RKO (cell line): ENCODE results near the gene MMS19.
"Not testable (repeated sequence)": the region's sequence is repeated elsewhere in the genome, so short reads cannot be mapped to it uniquely, and the experiment has no call there.

Source experiments
- DNase-seq: peaks from one replicate; pipeline ENCODE4 v3.0.0-alpha.2; 2016; ENCODE audit warnings: low spot score

The MMS19 gene

GRCh38 chr10:97529685-97530465 is 31.7 kb upstream of the MMS19 start:
- DNase-seq = no peak

- DNase-seq = not testable (repeated sequence)
These were observed 30.7 kb upstream of the MMS19 start for GRCh38 chr10:97528876-97529275.

DNA sequence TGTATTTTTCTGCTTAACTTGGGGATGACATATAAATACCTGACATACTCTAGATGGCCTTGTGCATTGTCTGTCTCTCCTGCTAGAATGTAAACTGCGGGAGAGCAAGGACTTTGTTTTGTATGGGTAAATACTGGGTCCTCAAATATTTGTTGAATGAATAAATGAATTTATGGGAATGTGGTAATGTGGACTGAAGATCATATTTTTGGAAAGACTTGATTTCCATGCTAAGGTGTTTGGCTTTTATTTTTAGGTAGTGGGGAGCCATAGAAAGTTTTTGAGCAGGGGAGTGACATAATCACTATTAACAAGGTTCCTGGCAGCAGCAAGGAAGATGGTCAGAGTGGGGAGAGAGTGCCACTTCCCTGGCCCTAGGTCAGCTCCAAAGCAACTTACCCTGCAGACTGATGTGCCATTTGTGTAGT is 27.5 kb upstream of the MMS19 start:
- no peak for DNase-seq

DNA sequence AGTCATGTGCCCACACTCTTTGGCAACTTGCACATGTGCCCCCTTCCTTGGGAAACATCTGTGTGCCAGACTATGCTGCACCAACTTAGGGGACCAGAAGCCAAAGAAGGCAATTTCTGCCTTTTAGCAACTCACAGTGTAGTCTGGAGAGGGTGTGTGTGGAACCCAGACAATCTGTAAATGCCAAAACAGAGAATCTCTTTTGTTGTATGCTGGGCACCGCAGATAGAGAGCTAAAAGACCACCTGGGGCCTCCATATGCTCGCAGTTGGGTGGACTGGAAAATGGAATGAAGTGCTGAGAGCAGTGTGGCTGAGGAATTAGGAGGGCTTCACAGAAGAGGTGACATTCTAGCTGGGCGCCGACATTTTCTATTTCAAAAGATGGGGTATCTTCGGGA is 26.9 kb upstream of the MMS19 start:
- DNase-seq = no peak

GRCh38 chr10:97522937-97523336 is 24.7 kb upstream of the MMS19 start:
- no peak for DNase-seq

DNA sequence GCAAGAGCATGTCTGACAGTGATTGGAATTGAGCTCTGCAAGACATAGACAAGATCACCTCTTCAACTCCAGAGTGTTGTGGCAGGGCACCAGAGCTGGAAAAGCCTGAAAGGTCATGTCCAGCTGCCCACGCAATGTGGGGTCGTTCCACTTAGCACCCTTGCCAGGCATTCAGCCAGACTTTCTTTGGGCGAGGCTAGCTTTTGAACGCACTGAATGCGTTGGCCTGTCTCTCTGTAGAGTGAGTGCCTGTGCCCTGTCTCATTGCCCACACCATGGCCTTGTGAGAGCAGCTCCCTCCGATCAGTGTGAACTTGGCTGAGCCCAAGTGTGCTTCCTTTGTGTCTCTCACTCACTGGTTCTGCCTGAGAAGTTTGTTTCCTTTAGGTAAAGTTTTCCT is 23.8 kb upstream of the MMS19 start:
- no peak for DNase-seq

DNA sequence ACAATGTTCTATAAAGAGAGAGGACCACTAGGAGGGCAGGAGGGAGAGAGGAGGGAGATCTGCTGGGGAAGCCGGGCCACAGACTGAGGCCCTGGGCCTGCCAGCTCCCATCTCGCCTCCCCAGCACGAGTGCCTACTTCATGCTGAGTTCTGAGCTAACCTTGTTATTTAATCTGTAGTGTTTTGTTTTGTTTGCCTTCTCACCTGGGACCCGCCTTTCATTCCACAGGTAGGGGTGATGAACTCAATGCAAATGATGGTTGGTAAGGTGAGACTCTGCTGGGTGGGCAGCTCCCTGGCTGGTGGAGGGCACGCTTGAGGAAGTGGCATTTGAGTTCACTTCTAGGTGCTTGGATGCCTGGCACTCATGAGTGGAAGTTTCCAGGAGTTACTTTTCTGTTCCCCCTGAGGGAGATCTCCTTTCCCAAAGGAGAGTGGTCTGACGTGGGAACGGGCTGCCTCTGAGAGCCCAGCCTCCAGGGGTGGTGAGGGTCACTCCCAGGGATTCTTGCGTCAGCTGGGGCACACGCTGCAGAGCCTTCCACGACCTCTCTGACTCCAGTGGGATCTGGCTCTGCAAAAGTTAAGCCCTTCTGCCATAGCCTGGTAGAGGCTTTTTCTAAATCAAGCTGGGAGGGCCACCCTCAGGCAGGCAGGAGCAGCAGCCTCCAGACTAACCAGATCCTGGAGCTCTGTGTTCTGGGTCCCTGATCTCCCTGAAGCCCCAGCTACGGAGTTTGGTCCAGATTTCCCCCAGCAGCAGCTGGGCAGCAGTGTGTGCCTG is 22.9 kb upstream of the MMS19 start:
- DNase-seq = no peak

GRCh38 chr10:97520520-97520919 is 22.3 kb upstream of the MMS19 start:
- no peak for DNase-seq

DNA sequence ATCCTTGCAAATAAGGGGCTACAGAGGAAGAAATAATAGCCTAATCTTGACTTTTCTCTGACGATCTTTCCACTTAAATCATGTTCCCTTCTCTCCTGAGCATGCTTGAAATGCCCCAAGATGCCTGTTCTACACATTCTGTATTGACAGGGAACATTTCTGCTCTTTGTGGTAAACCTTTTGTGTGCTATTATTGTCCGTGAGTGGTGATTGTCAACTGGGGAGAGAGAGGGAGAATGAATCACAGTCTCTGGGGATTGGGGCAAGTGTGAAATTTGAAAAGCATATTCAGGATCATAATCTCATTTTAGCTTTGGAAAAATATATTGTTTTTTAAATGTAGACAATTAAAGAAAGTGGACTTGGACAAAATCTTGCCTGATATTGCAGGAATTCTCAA is 21.1 kb upstream of the MMS19 start:
- DNase-seq = no peak

GRCh38 chr10:97518301-97519043 is 20.2 kb upstream of the MMS19 start:
- no peak for DNase-seq

DNA sequence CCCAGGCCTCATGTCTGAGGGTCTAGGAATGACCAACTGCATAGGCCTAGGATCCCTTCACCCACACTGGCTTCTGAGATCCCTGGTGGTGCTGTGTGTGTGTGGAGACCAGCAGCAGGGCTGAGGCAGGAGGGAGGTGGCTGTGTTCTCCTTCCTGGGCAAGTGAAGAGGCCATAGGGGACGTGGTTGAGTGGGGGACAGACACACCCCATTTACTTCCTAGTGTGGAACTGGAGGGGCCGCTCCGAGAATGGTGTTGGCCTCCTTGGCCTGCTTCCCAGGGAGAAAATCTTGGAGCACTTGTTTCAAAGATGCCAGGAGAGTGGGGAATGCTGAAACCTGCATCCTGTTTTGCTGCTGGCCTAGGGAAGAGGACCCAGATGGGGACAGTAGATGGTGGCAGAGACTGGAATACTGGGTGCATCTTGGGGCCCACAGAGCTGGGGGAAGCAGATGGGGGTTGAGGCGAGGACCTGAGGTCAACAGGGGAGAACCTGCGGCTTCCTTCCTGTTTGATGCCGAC is 19.6 kb upstream of the MMS19 start:
- DNase-seq = no peak

- no peak for DNase-seq
These were observed 19.0 kb upstream of the MMS19 start for GRCh38 chr10:97517096-97517750.

DNA sequence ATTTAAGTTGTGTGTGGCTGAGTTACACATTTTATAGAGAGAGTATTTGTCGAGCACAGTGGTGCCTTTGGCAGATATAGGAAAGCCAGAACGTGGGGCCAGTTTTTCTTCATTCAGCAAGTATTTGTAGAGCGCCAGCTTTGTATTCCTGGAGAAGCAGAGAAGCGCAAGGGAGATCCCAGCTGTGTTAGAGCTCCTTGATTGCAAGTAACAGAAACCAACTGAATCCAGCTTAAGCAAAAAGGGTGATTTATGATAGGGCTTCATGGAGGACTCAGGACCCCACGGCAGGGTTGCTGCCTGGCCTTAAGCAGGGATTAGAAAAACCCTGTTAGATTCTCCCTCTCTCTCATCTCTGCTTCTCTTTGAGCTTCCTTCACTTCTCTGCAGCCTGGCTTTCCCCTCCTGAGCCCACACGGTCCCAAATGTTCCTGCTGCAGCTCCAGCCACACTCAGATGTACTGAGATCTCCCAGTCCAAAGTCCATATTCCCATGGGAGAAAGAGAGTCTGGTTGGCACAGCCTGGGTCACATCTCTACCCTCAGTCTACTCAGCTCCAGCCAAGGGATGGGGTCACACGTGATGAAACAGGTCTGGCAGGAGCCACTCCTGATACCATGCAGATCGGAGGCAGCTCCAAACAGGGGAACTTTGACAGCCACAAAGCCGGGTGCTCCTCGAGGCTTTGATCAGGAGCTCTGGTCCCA is 17.2 kb upstream of the MMS19 start:
- DNase-seq = no peak

GRCh38 chr10:97514344-97514743 is 16.1 kb upstream of the MMS19 start:
- DNase-seq = no peak

- DNase-seq = no peak
These were observed 14.8 kb upstream of the MMS19 start for GRCh38 chr10:97512993-97513392.

GRCh38 chr10:97511711-97512440 is 13.7 kb upstream of the MMS19 start:
- DNase-seq = no peak

GRCh38 chr10:97510686-97511085 is 12.5 kb upstream of the MMS19 start:
- no peak for DNase-seq

GRCh38 chr10:97509120-97509680 is 11.0 kb upstream of the MMS19 start:
- DNase-seq = no peak

DNA sequence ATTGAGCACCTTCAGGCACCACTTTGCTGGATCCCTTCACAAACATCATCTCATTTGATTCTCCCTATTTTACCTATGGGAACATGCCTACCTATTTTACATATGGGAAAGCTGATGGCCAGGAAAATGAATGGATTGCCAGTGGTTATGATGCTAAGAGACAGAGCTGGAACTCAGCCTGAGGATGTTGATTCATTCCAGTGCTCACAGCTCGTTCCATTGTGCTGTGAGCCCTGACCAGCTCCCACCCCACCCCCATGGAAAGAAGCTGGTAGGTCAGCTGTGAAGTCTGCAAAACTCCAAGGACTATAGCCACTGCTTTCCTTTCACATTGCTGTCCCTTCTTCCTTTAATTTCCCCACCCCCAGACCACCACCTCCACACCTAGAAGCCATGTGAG is 10.1 kb upstream of the MMS19 start:
- DNase-seq = no peak
